GM12801 (cell line): ENCODE results near the gene CLTB.

Experiments
- CTCF ChIP-seq: IDR thresholded peaks from one replicate; pipeline ENCODE4 v1.5.1; 2011; ENCODE audit warnings: control low read depth; ENCODE audit not compliant: insufficient read length; ENCODE audit errors: extremely low read depth

CLTB gene

GRCh38 chr5:176425138-176425537 lies 8.8 kb upstream of the CLTB start:
- TF ChIP-seq CTCF: no peak

GRCh38 chr5:176424181-176424580 lies 7.8 kb upstream of the CLTB start:
- no peak for TF ChIP-seq CTCF

GRCh38 chr5:176420972-176421544 lies 4.7 kb upstream of the CLTB start:
- no peak for TF ChIP-seq CTCF

- TF ChIP-seq CTCF: no peak
Measured at GRCh38 chr5:176420086-176420485, 3.7 kb upstream of the CLTB start.

- no peak for TF ChIP-seq CTCF
Measured at GRCh38 chr5:176418251-176418650, 1.9 kb upstream of the CLTB start.

- TF ChIP-seq CTCF: no peak
Measured at GRCh38 chr5:176416965-176417364, 626 bp upstream of the CLTB start.

- TF ChIP-seq CTCF: no peak
Measured at GRCh38 chr5:176415240-176415951, 943 bp downstream of the CLTB start.

GRCh38 chr5:176414704-176415103 lies 1.6 kb downstream of the CLTB start:
- no peak for TF ChIP-seq CTCF
